NCI-H510A (cell line): ENCODE measurements around the gene ARMC2.

ENCODE experiments used
- DNase-seq: peaks from one replicate; lab custom pipeline; 2025; lab: John Stamatoyannopoulos, UW

The ARMC2 gene

GRCh38 chr6:108988296-108988695 lies 140.1 kb downstream of the ARMC2 start:
- no peak for DNase-seq

- no peak for DNase-seq
These were observed 140.5 kb downstream of the ARMC2 start for GRCh38 chr6:108988765-108989164.

GRCh38 chr6:108989700-108990099 lies 141.5 kb downstream of the ARMC2 start:
- DNase-seq: no peak

GRCh38 chr6:108993876-108994275 lies 145.7 kb downstream of the ARMC2 start:
- DNase-seq: no peak

GRCh38 chr6:108995296-108995695 lies 147.1 kb downstream of the ARMC2 start:
- no peak for DNase-seq

- no peak for DNase-seq
These were observed 148.0 kb downstream of the ARMC2 start for GRCh38 chr6:108996208-108996607.

- no peak for DNase-seq
These were observed 150.3 kb downstream of the ARMC2 start for GRCh38 chr6:108998485-108998884.

- DNase-seq: no peak
These were observed 151.2 kb downstream of the ARMC2 start for GRCh38 chr6:108999428-108999827.

- DNase-seq: no peak
These were observed 152.1 kb downstream of the ARMC2 start for GRCh38 chr6:109000289-109000688.

GRCh38 chr6:109001291-109001894 lies 153.2 kb downstream of the ARMC2 start:
- DNase-seq: no peak

GRCh38 chr6:109002051-109002697 lies 154.0 kb downstream of the ARMC2 start:
- no peak for DNase-seq

GRCh38 chr6:109002882-109003281 lies 154.7 kb downstream of the ARMC2 start:
- DNase-seq: no peak

- DNase-seq: no peak
These were observed 158.6 kb downstream of the ARMC2 start for GRCh38 chr6:109006818-109007217.

GRCh38 chr6:109007521-109007920 lies 159.3 kb downstream of the ARMC2 start:
- no peak for DNase-seq

GRCh38 chr6:109008054-109008453 lies 159.8 kb downstream of the ARMC2 start:
- no peak for DNase-seq

GRCh38 chr6:109008537-109009235 lies 160.5 kb downstream of the ARMC2 start:
- no peak for DNase-seq

GRCh38 chr6:109009236-109009961 lies 161.2 kb downstream of the ARMC2 start:
- DNase-seq: peak; percentile 61

GRCh38 chr6:109009962-109010704 lies 161.9 kb downstream of the ARMC2 start:
- no peak for DNase-seq

- no peak for DNase-seq
These were observed 162.5 kb downstream of the ARMC2 start for GRCh38 chr6:109010705-109011102.

- no peak for DNase-seq
These were observed 165.6 kb downstream of the ARMC2 start for GRCh38 chr6:109013656-109014305.

- DNase-seq: no peak
These were observed 166.4 kb downstream of the ARMC2 start for GRCh38 chr6:109014606-109015005.
